Measurements from ENCODE around the gene USF2.

USF2 gene

DNA sequence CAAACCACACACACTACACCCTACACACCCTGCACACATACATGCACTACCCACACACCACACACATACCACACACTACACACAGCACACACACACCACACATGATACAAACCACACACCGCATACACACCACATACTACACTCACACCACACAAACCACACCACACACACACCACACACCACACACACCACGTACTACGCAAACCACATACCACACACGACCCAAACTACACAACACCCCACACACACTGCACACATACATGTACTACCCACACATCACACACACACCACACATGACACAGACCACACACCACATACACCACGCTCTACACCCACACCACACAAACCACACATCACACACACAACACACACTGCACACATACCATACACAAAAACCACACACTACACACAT lies 29.8 kb downstream of the USF2 start:
- no peak for DNase-seq (ENCODE audit: low read depth in 2 of 2)

- no peak for DNase-seq (ENCODE audit: low read depth in 2 of 2)
Measured at GRCh38 chr19:35299523-35300338, 31.0 kb downstream of the USF2 start.

GRCh38 chr19:35300339-35300649 lies 31.5 kb downstream of the USF2 start:
- no peak for DNase-seq (ENCODE audit: low read depth in 2 of 2)

DNA sequence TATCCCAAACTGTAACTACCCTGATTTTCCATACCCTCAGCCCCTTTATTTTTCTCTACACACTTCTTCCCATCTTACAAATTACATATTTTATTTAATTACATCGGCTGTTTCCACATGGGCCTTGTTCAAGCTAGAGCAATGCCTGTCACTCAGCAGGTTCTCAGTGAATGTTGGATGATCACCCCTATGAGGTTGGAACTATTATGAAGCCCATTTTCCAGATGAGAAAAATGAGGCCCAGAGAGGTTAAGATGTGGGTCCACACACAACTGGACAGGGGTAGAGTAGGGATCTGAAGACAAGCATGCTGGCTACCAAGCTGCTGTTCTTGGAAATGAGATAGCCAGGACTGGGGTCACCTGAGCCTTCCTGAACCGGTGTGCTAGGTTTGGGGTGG lies 33.2 kb downstream of the USF2 start:
- DNase-seq (ENCODE audit: low read depth in 2 of 2), result no peak

DNA sequence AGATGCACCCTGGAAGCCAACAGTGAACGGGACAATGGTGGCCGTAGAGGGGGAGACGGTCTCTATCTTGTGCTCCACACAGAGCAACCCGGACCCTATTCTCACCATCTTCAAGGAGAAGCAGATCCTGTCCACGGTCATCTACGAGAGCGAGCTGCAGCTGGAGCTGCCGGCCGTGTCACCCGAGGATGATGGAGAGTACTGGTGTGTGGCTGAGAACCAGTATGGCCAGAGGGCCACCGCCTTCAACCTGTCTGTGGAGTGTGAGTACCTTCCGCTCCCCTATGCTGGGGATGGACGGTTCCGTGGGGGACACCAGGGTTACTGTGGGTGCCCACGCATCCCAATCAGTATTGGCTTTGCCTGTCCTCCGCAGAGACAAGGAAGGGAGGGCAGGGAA lies 33.7 kb downstream of the USF2 start:
- DNase-seq (ENCODE audit: low read depth in 2 of 2), result no peak

GRCh38 chr19:35303357-35303915 lies 34.7 kb downstream of the USF2 start:
- no peak for DNase-seq (ENCODE audit: low read depth in 2 of 2)

DNA sequence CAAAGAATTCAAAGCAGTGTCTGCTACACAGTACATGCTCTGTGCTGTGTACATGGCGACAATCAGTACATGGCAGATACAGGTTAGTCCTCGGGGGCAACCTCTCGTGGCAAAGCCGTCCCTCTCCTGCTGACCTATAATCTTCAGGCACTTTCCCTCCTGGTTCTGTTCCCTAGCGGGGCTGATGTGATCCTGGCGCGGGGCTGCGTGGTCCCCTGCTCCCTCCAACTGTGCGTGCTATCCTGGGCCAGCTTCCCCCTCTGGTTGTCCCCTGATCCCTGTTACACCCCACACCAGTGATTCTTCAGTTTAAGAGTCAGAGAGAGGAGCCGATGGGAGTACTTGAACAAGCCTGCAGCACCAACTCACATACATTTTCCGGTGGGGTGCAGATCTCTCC lies 35.3 kb downstream of the USF2 start:
- no peak for DNase-seq (ENCODE audit: low read depth in 2 of 2)

DNA sequence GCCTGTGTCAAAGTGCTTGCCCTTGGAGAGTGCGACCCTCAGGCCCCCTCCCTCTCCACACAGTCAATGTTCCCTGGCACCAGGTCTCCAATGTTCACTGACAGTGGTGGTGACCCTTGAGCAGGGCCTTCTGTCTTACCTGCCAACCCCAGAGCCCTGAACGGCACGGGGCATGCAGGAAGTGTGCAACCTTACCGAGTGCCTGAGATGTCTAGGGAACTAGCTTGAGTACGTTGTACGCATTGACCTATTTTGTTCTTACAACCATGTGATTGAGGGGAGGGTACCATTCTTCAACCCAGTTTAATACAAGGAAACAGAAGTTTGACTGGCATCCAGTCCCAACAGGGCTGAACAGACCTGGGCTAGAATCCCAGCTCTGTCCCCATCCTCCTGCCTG lies 36.4 kb downstream of the USF2 start:
- no peak for DNase-seq (ENCODE audit: low read depth in 2 of 2)

- DNase-seq (ENCODE audit: low read depth in 2 of 2), result no peak
Measured at GRCh38 chr19:35306473-35307246, 37.9 kb downstream of the USF2 start.

DNA sequence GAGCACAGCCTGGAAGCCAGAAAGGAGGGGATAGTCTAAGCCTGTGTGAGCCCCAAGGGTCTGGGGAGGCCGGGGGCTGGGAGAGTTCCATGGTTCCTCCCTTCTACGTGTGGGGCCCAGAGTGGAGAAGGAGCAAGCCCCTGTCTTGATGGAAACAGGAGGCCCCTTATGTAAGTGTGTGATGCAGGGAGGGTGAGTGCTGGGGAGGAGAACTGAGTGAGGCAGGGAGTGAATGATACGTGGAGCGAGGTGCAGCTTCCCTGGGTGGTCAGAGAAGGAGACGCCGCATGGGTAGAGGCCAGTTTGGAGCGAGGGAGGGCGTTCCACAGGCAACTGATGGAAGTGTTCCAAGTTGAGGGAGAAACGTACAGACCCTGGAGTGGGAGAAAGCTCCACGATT lies 39.2 kb downstream of the USF2 start:
- no peak for DNase-seq (ENCODE audit: low read depth in 2 of 2)

- DNase-seq (ENCODE audit: low read depth in 2 of 2), result no peak
Measured at GRCh38 chr19:35308910-35309309, 40.1 kb downstream of the USF2 start.

DNA sequence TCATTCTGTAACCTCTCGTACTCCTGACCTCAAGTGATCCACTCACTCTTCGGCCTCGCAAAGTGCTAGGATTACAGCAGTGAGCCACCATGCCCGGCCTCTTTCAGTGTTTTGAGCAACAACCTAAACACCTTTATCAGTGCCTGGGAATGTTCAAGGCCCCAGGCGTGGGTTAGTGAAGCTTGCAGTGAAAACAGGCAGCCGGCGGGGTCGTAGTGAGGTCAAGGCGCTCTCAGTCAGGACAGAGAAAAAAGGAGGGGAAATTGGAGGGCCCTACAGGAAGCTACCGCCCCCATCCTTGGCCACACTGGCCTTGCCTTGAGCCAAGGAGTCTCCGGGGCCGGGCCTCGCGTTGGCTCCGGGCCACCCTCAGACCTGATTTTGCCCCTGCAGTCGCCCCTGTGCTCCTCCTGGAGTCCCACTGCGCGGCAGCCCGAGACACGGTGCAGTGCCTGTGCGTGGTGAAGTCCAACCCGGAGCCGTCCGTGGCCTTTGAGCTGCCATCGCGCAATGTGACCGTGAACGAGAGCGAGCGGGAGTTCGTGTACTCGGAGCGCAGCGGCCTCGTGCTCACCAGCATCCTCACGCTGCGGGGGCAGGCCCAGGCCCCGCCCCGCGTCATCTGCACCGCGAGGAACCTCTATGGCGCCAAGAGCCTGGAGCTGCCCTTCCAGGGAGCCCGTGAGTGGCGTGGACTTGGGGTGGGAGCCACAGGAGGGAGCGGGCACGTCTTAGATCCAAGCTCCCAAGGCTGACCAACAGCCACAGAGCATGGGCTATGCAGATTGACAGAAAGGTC lies 40.9 kb downstream of the USF2 start:
- DNase-seq (ENCODE audit: low read depth in 2 of 2), result no peak

- DNase-seq (ENCODE audit: low read depth in 2 of 2), result no peak
Measured at GRCh38 chr19:35310331-35310730, 41.6 kb downstream of the USF2 start.

GRCh38 chr19:35310811-35311465 lies 42.2 kb downstream of the USF2 start:
- DNase-seq (ENCODE audit: low read depth in 2 of 2), result no peak

GRCh38 chr19:35311901-35312665 lies 43.3 kb downstream of the USF2 start:
- no peak for DNase-seq (ENCODE audit: low read depth in 2 of 2)

GRCh38 chr19:35313587-35313986 lies 44.8 kb downstream of the USF2 start:
- DNase-seq (ENCODE audit: low read depth in 2 of 2), result no peak

GRCh38 chr19:35314031-35314430 lies 45.3 kb downstream of the USF2 start:
- DNase-seq (ENCODE audit: low read depth in 2 of 2), result no peak

DNA sequence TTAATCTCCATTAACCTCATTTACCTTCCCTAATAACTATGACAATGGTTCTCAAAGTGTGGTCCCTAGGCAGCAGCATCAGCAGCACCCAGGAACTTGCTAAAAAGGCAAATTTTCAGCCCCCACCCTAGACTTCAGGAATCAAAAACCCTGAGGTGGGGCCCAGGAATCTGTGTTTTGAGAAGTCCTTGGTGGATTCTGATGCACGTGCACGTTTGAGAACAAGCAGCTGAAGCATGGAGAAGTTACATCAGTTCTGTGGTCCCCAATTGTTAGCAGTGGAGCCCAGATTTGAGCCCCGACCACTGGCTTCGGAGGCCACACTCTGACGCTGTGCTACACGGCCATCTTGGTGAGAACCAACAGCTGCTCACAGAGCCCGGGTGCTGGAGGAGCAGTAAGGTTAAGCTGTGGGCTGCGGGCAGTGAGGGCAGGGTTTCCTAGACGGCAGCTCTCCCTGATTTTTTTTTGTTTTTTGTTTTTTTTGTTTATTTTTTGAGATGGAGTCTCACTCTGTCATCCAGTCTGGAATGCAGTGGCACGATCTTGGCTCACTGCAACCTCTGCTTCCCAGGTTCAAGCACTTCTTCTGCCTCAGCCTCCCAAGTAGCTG lies 46.2 kb downstream of the USF2 start:
- DNase-seq (ENCODE audit: low read depth in 2 of 2), result no peak

GRCh38 chr19:35315883-35316282 lies 47.1 kb downstream of the USF2 start:
- DNase-seq (ENCODE audit: low read depth in 2 of 2), result no peak

DNA sequence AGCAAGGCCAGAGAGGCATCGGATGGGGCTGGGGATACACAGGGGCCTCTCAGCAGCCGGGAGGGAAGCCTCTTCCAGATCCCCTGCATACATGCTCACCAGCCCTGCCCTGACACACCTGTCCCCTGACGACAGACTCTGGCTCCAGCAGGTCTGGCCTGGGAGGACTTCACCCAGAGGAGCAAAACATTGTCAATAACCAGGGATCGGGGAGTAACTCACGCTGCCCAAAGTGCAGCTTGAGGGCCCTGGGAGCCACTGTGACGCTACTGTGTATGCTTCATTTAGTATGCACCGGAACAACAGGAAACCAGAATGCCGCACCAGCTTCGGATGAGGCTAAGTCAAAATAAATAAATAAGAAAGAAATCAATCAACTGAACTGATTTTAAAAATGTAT lies 47.8 kb downstream of the USF2 start:
- DNase-seq (ENCODE audit: low read depth in 2 of 2), result no peak
